Measurements from ENCODE around the gene EPS8.

The EPS8 gene

DNA sequence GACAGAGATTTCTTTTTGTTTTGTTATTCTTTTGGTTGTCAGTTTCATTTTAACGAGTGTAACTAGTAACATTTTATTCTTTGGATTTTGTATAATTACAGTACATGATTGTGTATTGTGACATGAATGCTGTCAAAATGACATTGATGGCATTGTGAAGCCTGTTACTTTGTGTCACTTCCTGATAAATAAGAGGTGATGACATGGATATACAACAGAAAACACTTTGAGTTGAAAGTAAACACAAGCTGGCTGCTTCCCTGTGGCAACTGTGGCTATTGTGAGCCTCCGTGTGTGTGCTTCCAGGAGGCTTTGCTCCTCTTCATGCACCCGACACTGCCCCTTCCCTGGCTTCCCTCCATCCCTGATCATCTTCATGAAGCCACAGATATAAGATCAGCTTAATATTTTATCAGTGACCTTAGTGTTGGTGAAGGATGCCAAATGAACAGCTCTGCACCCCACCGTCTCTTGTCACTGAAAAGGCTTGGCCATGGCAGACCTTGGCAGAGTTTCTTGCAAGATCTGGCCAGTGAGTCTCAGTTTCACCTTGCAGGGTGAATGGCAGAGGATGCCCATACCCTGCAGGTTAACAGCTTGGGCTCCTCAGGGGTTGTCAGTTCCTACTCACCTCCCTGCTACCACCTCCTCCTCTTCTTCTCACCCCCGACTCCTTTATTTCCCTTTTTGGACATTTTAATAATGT lies 191.9 kb downstream of the EPS8 start:
- no peak for DNase-seq

DNA sequence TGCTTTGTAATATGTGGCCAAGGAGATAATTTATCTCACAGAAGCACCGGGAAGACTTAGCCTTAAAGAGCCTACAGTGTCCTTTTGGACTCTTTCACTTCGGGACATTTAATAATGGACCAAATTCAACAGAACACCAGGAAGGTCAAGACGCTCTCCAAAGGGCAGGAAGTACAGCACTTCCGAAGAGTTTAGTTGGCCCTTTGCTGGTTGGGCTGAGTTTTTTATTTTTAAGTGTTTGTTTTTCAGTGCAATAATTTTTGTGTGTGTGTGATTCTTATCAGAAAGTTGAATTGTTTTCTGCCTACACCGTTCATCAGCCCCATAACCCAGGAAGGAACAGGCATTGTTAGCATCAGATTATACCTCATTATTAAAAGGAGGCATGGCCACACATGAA lies 193.0 kb downstream of the EPS8 start:
- no peak for DNase-seq

DNA sequence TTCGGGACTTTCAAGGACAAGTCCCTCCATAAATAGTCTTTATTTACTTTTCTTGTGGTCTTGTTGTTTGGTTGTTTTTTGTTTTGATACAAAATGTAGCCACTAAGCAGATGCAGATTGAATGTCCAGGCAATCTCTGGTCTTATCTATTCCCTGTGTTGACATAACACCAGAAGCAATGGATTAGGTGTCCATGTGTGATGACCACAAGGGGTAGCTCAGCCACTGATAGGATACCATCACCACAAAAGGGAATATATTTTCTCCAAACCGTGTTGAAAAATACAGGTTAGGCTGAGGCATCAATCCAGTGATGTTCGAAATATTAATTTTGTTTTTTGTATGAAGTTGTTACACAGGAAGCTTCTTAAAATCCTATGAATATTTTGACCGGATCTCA lies 196.3 kb downstream of the EPS8 start:
- DNase-seq, result no peak

DNA sequence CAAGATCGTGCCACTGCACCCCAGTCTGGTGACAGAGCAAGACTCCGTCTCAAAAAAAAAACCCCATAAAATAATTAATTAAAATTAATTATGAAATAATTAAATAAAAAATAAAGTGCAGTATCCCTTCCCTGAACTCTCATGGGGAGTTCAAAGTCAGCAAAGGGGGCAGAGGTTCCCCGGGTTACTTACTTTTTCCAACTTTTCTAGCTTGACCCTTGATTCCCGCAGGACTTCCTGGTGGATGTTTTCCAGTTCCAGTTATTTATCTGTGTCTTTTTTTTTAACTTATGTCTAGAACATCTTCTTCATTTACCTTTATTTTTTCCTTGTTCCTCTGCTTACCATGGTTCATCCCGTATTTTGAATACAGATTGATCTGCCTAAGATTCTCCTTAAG lies 197.4 kb downstream of the EPS8 start:
- DNase-seq, result no peak

DNA sequence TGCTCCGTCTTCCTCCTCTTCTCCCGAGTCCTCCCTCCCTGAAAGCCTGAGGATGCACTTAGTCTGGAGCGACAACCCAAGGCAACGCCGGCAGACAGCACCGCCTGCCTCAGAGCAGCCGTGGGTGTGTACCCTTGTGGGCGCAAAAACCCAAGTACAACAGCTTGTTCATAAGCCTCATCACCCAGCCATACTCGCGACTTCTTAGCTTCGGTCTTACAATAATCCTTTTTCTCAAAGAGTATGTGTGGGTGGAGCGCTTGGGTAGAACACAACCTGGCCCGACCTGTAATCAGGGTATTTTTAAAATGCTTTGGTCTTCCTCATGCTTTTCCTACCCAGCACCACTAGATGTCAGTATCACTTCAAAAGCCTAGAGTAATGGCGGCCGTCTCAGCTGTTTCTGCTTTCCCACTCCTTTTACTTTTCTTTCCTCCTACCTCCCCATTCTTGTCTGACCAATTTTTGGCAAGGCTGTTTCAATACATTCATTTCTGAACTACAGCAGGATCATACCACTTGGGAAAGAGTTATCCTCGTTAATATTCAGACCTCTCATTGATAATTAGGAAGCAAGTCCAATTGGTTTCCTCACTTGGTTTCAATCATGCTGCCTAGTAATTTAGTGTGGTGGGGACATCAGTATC lies 198.9 kb downstream of the EPS8 start:
- peak; percentile 75 for DNase-seq

DNA sequence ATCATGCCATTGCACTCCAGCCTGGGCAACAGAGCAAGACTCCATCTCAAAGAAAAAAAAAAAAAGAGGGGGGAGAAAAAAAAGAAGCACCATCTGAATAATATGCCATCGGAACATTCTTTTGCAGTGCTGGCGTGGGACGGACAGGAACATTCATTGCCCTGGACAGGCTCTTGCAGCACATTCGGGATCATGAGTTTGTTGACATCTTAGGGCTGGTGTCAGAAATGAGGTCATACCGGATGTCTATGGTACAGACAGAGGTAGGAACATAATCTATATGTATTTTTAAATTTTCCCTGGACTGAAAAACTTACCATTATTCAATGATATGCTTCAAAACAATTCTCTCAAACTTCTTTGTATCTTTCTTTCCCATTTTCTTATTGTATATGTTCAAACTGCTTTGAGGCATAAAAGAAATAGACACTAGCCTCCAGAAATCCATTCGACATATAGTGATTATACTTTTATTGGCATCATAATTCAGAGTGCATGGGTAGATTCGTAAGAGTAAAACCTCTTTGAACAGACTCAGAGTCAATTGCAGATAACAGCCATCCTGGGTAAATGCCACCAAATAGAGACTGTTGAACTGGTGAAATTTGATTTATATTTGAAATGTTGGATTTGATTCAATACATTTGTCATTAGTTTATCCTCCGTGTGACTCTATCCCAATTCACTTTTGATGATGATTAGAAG lies 199.7 kb downstream of the EPS8 start:
- no peak for DNase-seq

DNA sequence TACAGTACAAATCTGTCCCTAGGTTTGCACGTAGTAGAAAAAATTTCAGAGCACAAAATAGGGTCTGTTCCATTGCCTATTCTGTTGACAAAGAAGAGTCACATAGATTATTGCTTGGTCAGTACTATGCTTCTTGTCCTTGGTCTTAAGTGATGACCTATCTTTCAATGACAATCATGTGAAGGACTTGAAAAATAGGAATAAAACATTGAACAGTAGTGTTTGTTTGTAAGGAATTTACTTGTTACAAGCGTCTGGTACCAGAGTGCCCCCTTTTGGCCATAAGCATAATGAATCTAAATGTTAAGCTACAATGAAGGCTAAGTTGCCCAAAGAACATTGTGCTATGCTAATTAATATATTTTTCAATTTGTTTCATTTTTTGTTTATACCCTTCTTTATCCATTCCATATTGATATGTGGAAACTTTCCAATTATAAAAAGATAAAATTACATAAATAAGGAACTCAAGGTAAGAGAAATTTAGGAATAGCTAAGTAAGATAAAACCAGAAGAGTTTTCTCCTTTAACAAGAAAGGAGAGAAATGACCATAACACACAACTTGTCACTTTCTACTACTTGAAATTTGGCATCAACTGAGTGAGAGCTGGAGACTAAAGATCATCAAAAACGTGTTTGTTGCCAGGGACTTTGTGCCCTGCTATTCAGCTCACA lies 204.7 kb downstream of the EPS8 start:
- peak; percentile 63 for DNase-seq

DNA sequence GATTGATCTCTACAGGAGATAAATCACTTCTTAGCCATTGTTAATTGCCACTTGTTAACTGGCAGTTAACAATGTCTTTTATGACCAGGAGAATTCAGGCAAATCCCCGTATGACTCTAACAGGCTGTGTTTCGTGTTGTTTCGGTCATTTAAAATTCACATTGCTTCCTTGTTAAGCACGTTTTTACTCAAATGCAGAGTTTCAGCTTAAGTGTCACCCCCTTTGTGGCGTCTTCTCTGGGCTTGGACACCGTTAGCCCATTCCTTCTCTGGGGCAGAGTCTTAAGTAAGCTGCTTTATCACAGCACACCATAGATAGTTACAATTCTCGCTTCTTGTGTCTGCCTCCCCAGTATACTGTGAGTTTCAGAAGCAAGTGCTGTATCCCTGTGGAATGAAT lies 205.4 kb downstream of the EPS8 start:
- no peak for DNase-seq

DNA sequence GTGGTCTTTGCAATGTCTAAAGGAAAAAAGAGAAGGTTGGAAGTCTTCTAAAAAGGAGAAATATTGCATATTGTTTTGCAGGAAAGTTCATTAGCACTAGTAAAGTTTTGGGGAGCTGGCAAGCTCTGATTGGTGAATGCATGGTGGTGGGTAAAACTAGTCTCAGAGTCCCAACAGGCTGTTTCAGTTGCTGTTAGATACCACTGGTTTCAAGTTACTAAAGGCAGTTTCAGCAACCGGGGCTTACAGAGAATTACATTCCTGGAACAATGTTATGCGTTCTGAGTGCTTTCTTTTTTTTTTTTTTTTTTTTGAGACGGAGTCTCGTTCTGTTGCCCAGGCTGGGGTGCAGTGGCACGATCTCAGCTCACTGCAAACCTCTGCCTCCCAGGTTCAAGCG lies 208.2 kb downstream of the EPS8 start:
- DNase-seq, result peak; percentile 56

DNA sequence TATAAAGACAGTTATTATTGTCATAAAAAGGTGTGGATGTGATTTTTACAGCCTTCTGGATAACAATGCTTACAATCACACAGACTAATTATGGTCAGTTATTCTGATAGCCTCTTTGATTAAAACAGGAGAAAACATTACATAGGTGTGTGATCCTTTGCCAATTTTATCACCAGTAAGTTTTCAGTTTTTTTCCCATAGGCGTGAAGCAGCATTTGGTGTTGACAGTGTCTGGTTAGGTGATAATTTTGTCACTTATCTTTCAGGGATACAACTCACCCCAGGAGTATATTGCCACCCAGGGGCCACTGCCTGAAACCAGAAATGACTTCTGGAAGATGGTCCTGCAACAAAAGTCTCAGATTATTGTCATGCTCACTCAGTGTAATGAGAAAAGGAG lies 208.8 kb downstream of the EPS8 start:
- no peak for DNase-seq

DNA sequence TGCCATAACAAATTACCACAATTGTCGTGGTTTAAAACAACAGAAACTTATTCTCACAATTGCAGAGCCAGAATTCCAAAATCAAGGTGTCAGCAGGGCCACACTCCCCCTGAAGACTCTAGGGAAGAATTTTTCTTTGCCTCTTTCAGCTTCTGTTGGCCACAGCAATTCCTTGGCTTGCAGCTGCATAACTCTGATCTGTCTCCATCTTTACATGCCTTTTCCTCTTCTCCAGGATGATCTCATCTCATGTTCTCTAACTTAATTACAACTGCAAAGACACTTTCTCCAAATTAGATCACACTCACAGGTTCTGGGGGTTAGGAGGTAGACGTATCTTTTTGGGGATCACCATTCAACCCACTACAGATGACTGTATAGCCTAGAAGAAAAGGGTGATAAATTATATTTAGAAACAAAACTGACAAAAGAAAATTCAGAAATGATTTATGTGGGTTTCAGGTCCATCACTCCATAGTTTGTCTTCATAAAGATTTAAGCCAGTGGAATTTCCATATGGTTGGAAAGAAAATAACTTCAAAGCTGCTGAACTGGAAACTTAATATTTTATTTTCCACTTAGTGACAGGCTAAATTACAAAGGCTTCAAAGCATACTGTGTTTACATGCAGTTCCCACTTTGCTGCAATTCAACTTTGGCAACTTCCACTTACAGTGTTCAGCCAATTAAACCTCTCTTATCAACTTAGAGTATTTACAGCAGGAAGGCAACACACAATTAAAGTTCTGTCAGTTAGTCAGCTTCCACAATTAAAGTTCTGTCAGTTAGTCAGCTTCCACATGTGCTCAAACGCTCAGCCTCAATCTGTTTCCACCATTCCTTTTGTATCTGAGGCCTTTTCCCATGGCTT lies 213.3 kb downstream of the EPS8 start:
- peak; percentile 38 for DNase-seq

DNA sequence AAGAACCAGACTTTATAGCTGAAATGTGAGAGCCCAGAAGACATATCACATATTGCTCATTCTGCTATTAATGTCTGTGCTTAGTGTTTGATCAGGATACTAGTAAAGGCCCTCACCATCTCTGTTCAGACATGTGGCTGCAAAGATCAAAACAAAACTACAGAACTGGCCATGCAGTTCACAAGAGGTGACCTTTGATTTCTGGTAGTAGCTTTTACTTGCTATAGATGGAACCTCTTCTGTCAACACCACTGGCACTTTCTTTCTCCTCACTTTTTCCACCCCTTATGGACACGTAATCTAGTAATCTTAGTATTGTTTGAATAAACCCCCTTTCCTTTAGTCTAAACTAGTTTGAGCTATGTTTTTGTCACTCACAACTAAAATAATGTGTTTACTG lies 214.8 kb downstream of the EPS8 start:
- DNase-seq, result no peak

All from fibroblast of skin of right quadriceps (primary cell).